Measurements from ENCODE around the gene SPRR4.

Gene SPRR4

GRCh38 chr1:152951711-152952110, 18.7 kb upstream of the SPRR4 start:
- H3K9me3 ChIP-seq (ENCODE audit: control insufficient read depth, low read depth, low read length) = peaks cover 6% of the 10 kb centered on the region
- no peaks in the 10 kb centered on the region for H3K27me3 ChIP-seq (ENCODE audit: control insufficient read depth, insufficient read depth, low read length)
- no peak overlapping the region for H3K9ac ChIP-seq (ENCODE audit: low read length)
- H3K4me1 ChIP-seq (ENCODE audit: control insufficient read depth, low read depth, low read length) = no peaks in the 10 kb centered on the region
- H3K27ac ChIP-seq (ENCODE audit: low read length) = no peak overlapping the region
- H3K36me3 ChIP-seq (ENCODE audit: control insufficient read depth, low read depth, low read length) = no peaks in the 10 kb centered on the region
- no peak overlapping the region for H3K4me3 ChIP-seq (ENCODE audit: low read length)

GRCh38 chr1:152953761-152954160, 16.7 kb upstream of the SPRR4 start:
- H3K9me3 ChIP-seq (ENCODE audit: control insufficient read depth, low read depth, low read length) = peaks cover 9% of the 10 kb centered on the region
- no peaks in the 10 kb centered on the region for H3K36me3 ChIP-seq (ENCODE audit: control insufficient read depth, low read depth, low read length)
- H3K4me1 ChIP-seq (ENCODE audit: control insufficient read depth, low read depth, low read length) = no peaks in the 10 kb centered on the region
- H3K27ac ChIP-seq (ENCODE audit: low read length) = no peak overlapping the region
- no peak overlapping the region for H3K9ac ChIP-seq (ENCODE audit: low read length)
- no peak overlapping the region for H3K4me3 ChIP-seq (ENCODE audit: low read length)
- H3K27me3 ChIP-seq (ENCODE audit: control insufficient read depth, insufficient read depth, low read length) = no peaks in the 10 kb centered on the region

- Histone ChIP-seq H3K4me3 (ENCODE audit: low read length) (no peak overlapping the region), H3K9me3 (ENCODE audit: control insufficient read depth, low read depth, low read length) (peaks cover 9% of the 10 kb centered on the region), H3K36me3 (ENCODE audit: control insufficient read depth, low read depth, low read length) (no peaks in the 10 kb centered on the region), H3K27me3 (ENCODE audit: control insufficient read depth, insufficient read depth, low read length) (no peaks in the 10 kb centered on the region), H3K9ac (ENCODE audit: low read length) (no peak overlapping the region), H3K4me1 (ENCODE audit: control insufficient read depth, low read depth, low read length) (no peaks in the 10 kb centered on the region), H3K27ac (ENCODE audit: low read length) (no peak overlapping the region)
Measured at GRCh38 chr1:152954436-152954835, 16.0 kb upstream of the SPRR4 start.

- H3K9ac ChIP-seq (ENCODE audit: low read length) = no peak overlapping the region
- no peaks in the 10 kb centered on the region for H3K4me1 ChIP-seq (ENCODE audit: control insufficient read depth, low read depth, low read length)
- H3K9me3 ChIP-seq (ENCODE audit: control insufficient read depth, low read depth, low read length) = peaks cover 9% of the 10 kb centered on the region
- no peaks in the 10 kb centered on the region for H3K27me3 ChIP-seq (ENCODE audit: control insufficient read depth, insufficient read depth, low read length)
- H3K4me3 ChIP-seq (ENCODE audit: low read length) = no peak overlapping the region
- no peak overlapping the region for H3K27ac ChIP-seq (ENCODE audit: low read length)
- H3K36me3 ChIP-seq (ENCODE audit: control insufficient read depth, low read depth, low read length) = no peaks in the 10 kb centered on the region
Measured at GRCh38 chr1:152957561-152957960, 12.9 kb upstream of the SPRR4 start.

- H3K9me3 ChIP-seq (ENCODE audit: control insufficient read depth, low read depth, low read length) = peaks cover 4% of the 10 kb centered on the region
- H3K36me3 ChIP-seq (ENCODE audit: control insufficient read depth, low read depth, low read length) = no peaks in the 10 kb centered on the region
- H3K27me3 ChIP-seq (ENCODE audit: control insufficient read depth, insufficient read depth, low read length) = no peaks in the 10 kb centered on the region
- no peak overlapping the region for H3K9ac ChIP-seq (ENCODE audit: low read length)
- H3K4me1 ChIP-seq (ENCODE audit: control insufficient read depth, low read depth, low read length) = no peaks in the 10 kb centered on the region
- no peak overlapping the region for H3K27ac ChIP-seq (ENCODE audit: low read length)
- no peak overlapping the region for H3K4me3 ChIP-seq (ENCODE audit: low read length)
Measured at GRCh38 chr1:152959273-152959672, 11.2 kb upstream of the SPRR4 start.

- Histone ChIP-seq H3K4me3 (ENCODE audit: low read length) (no peak overlapping the region), H3K4me1 (ENCODE audit: control insufficient read depth, low read depth, low read length) (no peaks in the 10 kb centered on the region), H3K27me3 (ENCODE audit: control insufficient read depth, insufficient read depth, low read length) (no peaks in the 10 kb centered on the region), H3K27ac (ENCODE audit: low read length) (no peak overlapping the region), H3K9ac (ENCODE audit: low read length) (no peak overlapping the region), H3K9me3 (ENCODE audit: control insufficient read depth, low read depth, low read length) (peaks cover 3% of the 10 kb centered on the region), H3K36me3 (ENCODE audit: control insufficient read depth, low read depth, low read length) (no peaks in the 10 kb centered on the region)
Measured at GRCh38 chr1:152959801-152960451, 10.5 kb upstream of the SPRR4 start.

GRCh38 chr1:152960452-152961044, 9.9 kb upstream of the SPRR4 start:
- Histone ChIP-seq H3K9ac (ENCODE audit: low read length) (no peak overlapping the region), H3K9me3 (ENCODE audit: control insufficient read depth, low read depth, low read length) (peaks cover 3% of the 10 kb centered on the region), H3K4me1 (ENCODE audit: control insufficient read depth, low read depth, low read length) (no peaks in the 10 kb centered on the region), H3K36me3 (ENCODE audit: control insufficient read depth, low read depth, low read length) (no peaks in the 10 kb centered on the region), H3K27me3 (ENCODE audit: control insufficient read depth, insufficient read depth, low read length) (no peaks in the 10 kb centered on the region), H3K27ac (ENCODE audit: low read length) (no peak overlapping the region), H3K4me3 (ENCODE audit: low read length) (no peak overlapping the region)

GRCh38 chr1:152961226-152961891, 9.1 kb upstream of the SPRR4 start:
- Histone ChIP-seq H3K4me3 (ENCODE audit: low read length) (no peak overlapping the region), H3K9me3 (ENCODE audit: control insufficient read depth, low read depth, low read length) (peaks cover 3% of the 10 kb centered on the region), H3K36me3 (ENCODE audit: control insufficient read depth, low read depth, low read length) (no peaks in the 10 kb centered on the region)

GRCh38 chr1:152962876-152963415, 7.5 kb upstream of the SPRR4 start:
- Histone ChIP-seq H3K4me1 (ENCODE audit: control insufficient read depth, low read depth, low read length) (no peaks in the 10 kb centered on the region), H3K9ac (ENCODE audit: low read length) (no peak overlapping the region), H3K9me3 (ENCODE audit: control insufficient read depth, low read depth, low read length) (peaks cover 5% of the 10 kb centered on the region), H3K36me3 (ENCODE audit: control insufficient read depth, low read depth, low read length) (no peaks in the 10 kb centered on the region), H3K27ac (ENCODE audit: low read length) (no peak overlapping the region), H3K27me3 (ENCODE audit: control insufficient read depth, insufficient read depth, low read length) (no peaks in the 10 kb centered on the region), H3K4me3 (ENCODE audit: low read length) (no peak overlapping the region)

More at GRCh38 chr1:152961226-152961891, 9.1 kb upstream of the SPRR4 start:
- no peaks in the 10 kb centered on the region for H3K27me3 ChIP-seq (ENCODE audit: control insufficient read depth, insufficient read depth, low read length)
- no peak overlapping the region for H3K9ac ChIP-seq (ENCODE audit: low read length)
- no peak overlapping the region for H3K27ac ChIP-seq (ENCODE audit: low read length)
- no peaks in the 10 kb centered on the region for H3K4me1 ChIP-seq (ENCODE audit: control insufficient read depth, low read depth, low read length)

- H3K4me3 ChIP-seq (ENCODE audit: low read length) = no peak overlapping the region
- H3K4me1 ChIP-seq (ENCODE audit: control insufficient read depth, low read depth, low read length) = no peaks in the 10 kb centered on the region
- H3K27ac ChIP-seq (ENCODE audit: low read length) = no peak overlapping the region
- H3K27me3 ChIP-seq (ENCODE audit: control insufficient read depth, insufficient read depth, low read length) = no peaks in the 10 kb centered on the region
- peaks cover 2% of the 10 kb centered on the region for H3K9me3 ChIP-seq (ENCODE audit: control insufficient read depth, low read depth, low read length)
- H3K9ac ChIP-seq (ENCODE audit: low read length) = no peak overlapping the region
- no peaks in the 10 kb centered on the region for H3K36me3 ChIP-seq (ENCODE audit: control insufficient read depth, low read depth, low read length)
Measured at GRCh38 chr1:152964536-152964935, 5.9 kb upstream of the SPRR4 start.

- H3K27ac ChIP-seq (ENCODE audit: low read length) = no peak overlapping the region
- no peaks in the 10 kb centered on the region for H3K27me3 ChIP-seq (ENCODE audit: control insufficient read depth, insufficient read depth, low read length)
- H3K4me3 ChIP-seq (ENCODE audit: low read length) = no peak overlapping the region
- no peaks in the 10 kb centered on the region for H3K4me1 ChIP-seq (ENCODE audit: control insufficient read depth, low read depth, low read length)
- no peak overlapping the region for H3K9ac ChIP-seq (ENCODE audit: low read length)
- H3K36me3 ChIP-seq (ENCODE audit: control insufficient read depth, low read depth, low read length) = no peaks in the 10 kb centered on the region
- H3K9me3 ChIP-seq (ENCODE audit: control insufficient read depth, low read depth, low read length) = peaks cover 2% of the 10 kb centered on the region
Measured at GRCh38 chr1:152965853-152966252, 4.6 kb upstream of the SPRR4 start.
